Measurements from ENCODE around the gene CLMP.

Gene CLMP

GRCh38 chr11:123082977-123083376, 112.1 kb downstream of the CLMP start:
- Mint-ChIP-seq H3K4me1 (peaks cover 42% of the 10 kb centered on the region), H3K27ac (no peak overlapping the region), H3K27me3 (no peaks in the 10 kb centered on the region), H3K4me3 (no peak overlapping the region), H3K9me3 (no peaks in the 10 kb centered on the region)
- DNase-seq (no peak), ATAC-seq (no peak)

GRCh38 chr11:123080015-123080414, 115.0 kb downstream of the CLMP start:
- ATAC-seq (no peak), DNase-seq (no peak)
- H3K27me3 Mint-ChIP-seq, result no peaks in the 10 kb centered on the region
- no peak overlapping the region for H3K4me3 Mint-ChIP-seq
- H3K9me3 Mint-ChIP-seq, result no peaks in the 10 kb centered on the region
- no peak overlapping the region for H3K27ac Mint-ChIP-seq
- H3K4me1 Mint-ChIP-seq, result peaks cover 19% of the 10 kb centered on the region

GRCh38 chr11:123076484-123076883, 118.6 kb downstream of the CLMP start:
- Mint-ChIP-seq H3K4me3 (no peak overlapping the region), H3K27me3 (no peaks in the 10 kb centered on the region), H3K4me1 (peaks cover 20% of the 10 kb centered on the region), H3K9me3 (no peaks in the 10 kb centered on the region), H3K27ac (no peak overlapping the region)
- no peak for ATAC-seq
- no peak for DNase-seq

- no peak overlapping the region for H3K27ac Mint-ChIP-seq
- H3K4me3 Mint-ChIP-seq, result no peak overlapping the region
- H3K9me3 Mint-ChIP-seq, result no peaks in the 10 kb centered on the region
- H3K27me3 Mint-ChIP-seq, result no peaks in the 10 kb centered on the region
- peaks cover 45% of the 10 kb centered on the region for H3K4me1 Mint-ChIP-seq
- DNase-seq (no peak), ATAC-seq (no peak)
Observed at GRCh38 chr11:123073343-123074057, 121.5 kb downstream of the CLMP start.

- Mint-ChIP-seq H3K9me3 (no peaks in the 10 kb centered on the region), H3K27ac (no peak overlapping the region), H3K4me1 (peaks cover 49% of the 10 kb centered on the region), H3K4me3 (no peak overlapping the region), H3K27me3 (no peaks in the 10 kb centered on the region)
- no peak for DNase-seq
- ATAC-seq, result no peak
Observed at GRCh38 chr11:123072762-123073161, 122.3 kb downstream of the CLMP start.

GRCh38 chr11:123072332-123072761, 122.7 kb downstream of the CLMP start:
- H3K4me3 Mint-ChIP-seq, result no peak overlapping the region
- DNase-seq, result no peak

GRCh38 chr11:123069908-123070821, 124.9 kb downstream of the CLMP start:
- DNase-seq (no peak), ATAC-seq (peak; percentile 92)
- peaks cover 62% of the 10 kb centered on the region for H3K4me1 Mint-ChIP-seq
- no peaks in the 10 kb centered on the region for H3K9me3 Mint-ChIP-seq
- no peaks in the 10 kb centered on the region for H3K27me3 Mint-ChIP-seq
- peak overlapping the region; percentile 93 to 98 for H3K27ac Mint-ChIP-seq
- H3K4me3 Mint-ChIP-seq, result peak overlapping the region; percentile 80 to 85

More at GRCh38 chr11:123072332-123072761, 122.7 kb downstream of the CLMP start:
- Mint-ChIP-seq H3K27me3 (no peaks in the 10 kb centered on the region), H3K4me1 (peaks cover 49% of the 10 kb centered on the region), H3K9me3 (no peaks in the 10 kb centered on the region), H3K27ac (no peak overlapping the region)
- no peak for ATAC-seq

GRCh38 chr11:123065621-123066020, 129.4 kb downstream of the CLMP start:
- no peak for ATAC-seq
- Mint-ChIP-seq H3K27me3 (no peaks in the 10 kb centered on the region), H3K4me3 (peak overlapping the region in 1 of 2 donors; percentile 62), H3K27ac (peak overlapping the region; percentile 67 to 97), H3K4me1 (peaks cover 54% of the 10 kb centered on the region), H3K9me3 (no peaks in the 10 kb centered on the region)
- DNase-seq, result no peak

- no peak for DNase-seq
- Mint-ChIP-seq H3K27me3 (no peaks in the 10 kb centered on the region), H3K27ac (peak overlapping the region; percentile 99 to 100), H3K9me3 (no peaks in the 10 kb centered on the region), H3K4me3 (peak overlapping the region; percentile 89 to 99), H3K4me1 (peaks cover 56% of the 10 kb centered on the region)
- no peak for ATAC-seq
Observed at GRCh38 chr11:123063826-123064657, 131.0 kb downstream of the CLMP start.

GRCh38 chr11:123062892-123063825, 131.9 kb downstream of the CLMP start:
- no peak for ATAC-seq

GRCh38 chr11:123062158-123062891, 132.7 kb downstream of the CLMP start:
- ATAC-seq (peak; percentile 92), DNase-seq (peak; percentile 100)
- peaks cover 64% of the 10 kb centered on the region for H3K4me1 Mint-ChIP-seq
- H3K9me3 Mint-ChIP-seq, result no peaks in the 10 kb centered on the region
- H3K27ac Mint-ChIP-seq, result peak overlapping the region; percentile 99 to 100
- H3K27me3 Mint-ChIP-seq, result no peaks in the 10 kb centered on the region
- peak overlapping the region; percentile 89 to 99 for H3K4me3 Mint-ChIP-seq

More at GRCh38 chr11:123062892-123063825, 131.9 kb downstream of the CLMP start:
- peaks cover 56% of the 10 kb centered on the region for H3K4me1 Mint-ChIP-seq
- H3K27ac Mint-ChIP-seq, result peak overlapping the region; percentile 99 to 100
- DNase-seq, result peak; percentile 46 to 60
- H3K9me3 Mint-ChIP-seq, result no peaks in the 10 kb centered on the region
- H3K4me3 Mint-ChIP-seq, result peak overlapping the region; percentile 89 to 99
- H3K27me3 Mint-ChIP-seq, result no peaks in the 10 kb centered on the region

GRCh38 chr11:123061403-123062157, 133.5 kb downstream of the CLMP start, which contains the start of gene HSPA8:
TSS of gene HSPA8 (minus strand) at chr11:123062136. CDS start at chr11:123061324, 812 bp downstream.
- H3K27ac Mint-ChIP-seq, result peak within 1 kb of the TSS; percentile 99 to 100
- peak within 1 kb of the TSS; percentile 89 to 99 for H3K4me3 Mint-ChIP-seq
- no peaks in the 10 kb centered on the region for H3K9me3 Mint-ChIP-seq
- H3K27me3 Mint-ChIP-seq, result no peaks in the 10 kb centered on the region
- ATAC-seq (peak; percentile 35), DNase-seq (peak; percentile 62 to 70)
- peaks cover 71% of the 10 kb centered on the region for H3K4me1 Mint-ChIP-seq

All from stimulated activated naive CD8-positive, alpha-beta T cell treated with anti-CD3 and anti-CD28 coated beads, Interleukin-15, amount 100 ng/mL, for 72 hours (primary cell).